ENCODE measurements around the gene SKIC2. TPM values are rescaled to one million over a fixed set of nuclear protein-coding genes. Genes with fewer than 3 reads are reported as not detected.

The SKIC2 gene
- total RNA-seq, 1 experiment from 2014 or later: 68.0 TPM

DNA sequence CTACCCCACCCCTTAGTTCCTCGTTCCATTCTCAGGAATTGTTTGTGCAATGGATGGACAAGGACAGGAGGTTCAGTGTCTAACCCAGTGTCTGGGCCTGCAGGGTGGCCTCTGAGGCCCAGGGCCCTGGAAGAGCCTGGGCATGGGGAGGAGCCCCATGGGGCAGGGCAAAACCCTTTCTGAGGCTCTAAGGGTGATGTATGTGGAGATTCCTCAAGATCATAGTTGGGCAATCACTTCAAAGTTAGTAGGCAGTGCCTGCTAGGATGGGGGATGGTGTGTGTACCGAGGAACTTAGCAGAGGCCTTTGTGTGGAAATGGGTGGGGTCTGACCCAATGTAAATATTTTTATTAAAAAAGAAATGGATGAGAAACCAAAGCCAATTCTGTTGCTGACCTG is 38.2 kb upstream of the SKIC2 start (continued):
- TF ChIP-seq EZH2 (IDR thresholded peaks at IDR 0.05): no peak

DNA sequence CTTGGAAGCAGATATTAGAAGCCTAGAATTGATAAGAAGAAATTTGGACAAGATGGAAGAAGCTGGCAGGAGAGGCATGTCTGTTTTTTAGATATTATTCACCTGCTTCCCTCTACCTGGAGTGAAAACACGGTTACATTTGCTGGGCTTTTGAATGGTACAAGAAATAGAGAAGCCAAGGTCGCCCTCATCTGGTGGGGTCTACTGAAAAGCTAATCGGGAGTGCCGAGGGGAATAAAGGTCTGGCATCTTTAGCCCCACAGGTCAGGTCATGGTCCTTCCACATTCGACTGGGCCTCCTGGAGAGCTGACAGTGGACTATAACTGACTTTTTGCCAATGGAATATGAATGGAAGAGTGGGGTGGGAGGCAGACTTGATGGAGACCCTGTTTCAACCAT is 36.0 kb upstream of the SKIC2 start:
- intact Hi-C loops (cut with micrococcal nuclease): no loop called here
- Histone ChIP-seq H3K27ac (ENCODE audit: low read depth, low read length) (no peak overlapping the region), H3K36me3 (ENCODE audit: control insufficient read depth in 1 of 2, insufficient read depth in 2 of 2, low read length in 2 of 2) (no peaks in the 10 kb centered on the region), H2AFZ (ENCODE audit: low read depth, low read length, poor library complexity, severe bottlenecking) (no peak overlapping the region), H3K79me2 (ENCODE audit: insufficient read depth, low read length) (no peaks in the 10 kb centered on the region), H4K20me1 (ENCODE audit: insufficient read depth) (no peaks in the 10 kb centered on the region), H3K27me3 (ENCODE audit: insufficient read depth, low read length) (no peaks in the 10 kb centered on the region), H3K4me2 (ENCODE audit: low read length) (no peak overlapping the region), H3K9me2 (ENCODE audit: insufficient read depth) (no peaks in the 10 kb centered on the region), H3K9me3 (ENCODE audit: control insufficient read depth in 1 of 2, insufficient read depth in 1 of 2, low read depth in 1 of 2, low read length in 2 of 2) (no peaks in the 10 kb centered on the region), H3K4me3 (replicated peaks in 1 of 2; ENCODE audit: low read depth in 1 of 2, low read length in 2 of 2) (no peak overlapping the region), H3K4me1 (ENCODE audit: control insufficient read depth in 1 of 2, insufficient read depth in 2 of 2, low read length in 2 of 2) (no peaks in the 10 kb centered on the region), H3K9ac (ENCODE audit: low read length) (no peak overlapping the region)
- ATAC-seq: peak; percentile 68; the same call in 1 of the 2 replicates
- BruUV-seq (replicated peaks): no TSS peak
- ChIA-PET POLR2A (interaction anchor here (1.0 to 1.3 kb wide), 2 partner anchors 60 to 95 kb away, joined by 3 read pairs; partner anchors contain the start of genes HSPA1B and NEU1), RAD21 (ENCODE audit: low non-redundant PET in 1 of 2, low total read pairs in 2 of 2, uncharacterized antibody in 2 of 2, unreplicated experiment in 2 of 2) (interaction anchor here in 1 of 2 experiments (0.6 kb wide), 1 partner anchor 284 kb away, joined by 3 read pairs; no protein-coding TSS in a partner anchor), CTCF (interaction anchor here (0.7 to 1.3 kb wide), 6 partner anchors 29 to 153 kb away, joined by 3 to 6 read pairs (median 3); partner anchors contain the start of gene VARS1)
- TF ChIP-seq CBX3 (IDR thresholded peaks at IDR 0.05; ENCODE audit: low read depth) (no peak), SRF (IDR thresholded peaks at IDR 0.05; ENCODE audit: low read depth) (no peak), SIN3A (IDR thresholded peaks at IDR 0.05; ENCODE audit: low read depth) (no peak), ELF1 (IDR thresholded peaks at IDR 0.05; ENCODE audit: borderline replicate concordance, low read depth) (no peak), CEBPB (IDR thresholded peaks at IDR 0.05; ENCODE audit: low read depth) (no peak), YY1 (IDR thresholded peaks at IDR 0.05; ENCODE audit: extremely low read depth, insufficient replicate concordance, low read depth, low read length) (no peak), RAD21 (IDR thresholded peaks at IDR 0.05; ENCODE audit: low read depth) (peak; percentile 77), ZNF274 (IDR thresholded peaks at IDR 0.05; ENCODE audit: low read depth, low read length) (no peak), POLR2A (IDR thresholded peaks at IDR 0.05; ENCODE audit: borderline replicate concordance, extremely low read depth, insufficient read depth, insufficient read length) (no peak), EGR1 (IDR thresholded peaks at IDR 0.05; ENCODE audit: low read depth) (no peak), TCF7L2 (IDR thresholded peaks at IDR 0.05; ENCODE audit: borderline replicate concordance, extremely low read depth, insufficient read depth, insufficient read length) (no peak), ZFX (IDR thresholded peaks at IDR 0.05) (no peak), JUND (IDR thresholded peaks at IDR 0.05) (no peak)
- TF ChIP-seq, protein P1, sequence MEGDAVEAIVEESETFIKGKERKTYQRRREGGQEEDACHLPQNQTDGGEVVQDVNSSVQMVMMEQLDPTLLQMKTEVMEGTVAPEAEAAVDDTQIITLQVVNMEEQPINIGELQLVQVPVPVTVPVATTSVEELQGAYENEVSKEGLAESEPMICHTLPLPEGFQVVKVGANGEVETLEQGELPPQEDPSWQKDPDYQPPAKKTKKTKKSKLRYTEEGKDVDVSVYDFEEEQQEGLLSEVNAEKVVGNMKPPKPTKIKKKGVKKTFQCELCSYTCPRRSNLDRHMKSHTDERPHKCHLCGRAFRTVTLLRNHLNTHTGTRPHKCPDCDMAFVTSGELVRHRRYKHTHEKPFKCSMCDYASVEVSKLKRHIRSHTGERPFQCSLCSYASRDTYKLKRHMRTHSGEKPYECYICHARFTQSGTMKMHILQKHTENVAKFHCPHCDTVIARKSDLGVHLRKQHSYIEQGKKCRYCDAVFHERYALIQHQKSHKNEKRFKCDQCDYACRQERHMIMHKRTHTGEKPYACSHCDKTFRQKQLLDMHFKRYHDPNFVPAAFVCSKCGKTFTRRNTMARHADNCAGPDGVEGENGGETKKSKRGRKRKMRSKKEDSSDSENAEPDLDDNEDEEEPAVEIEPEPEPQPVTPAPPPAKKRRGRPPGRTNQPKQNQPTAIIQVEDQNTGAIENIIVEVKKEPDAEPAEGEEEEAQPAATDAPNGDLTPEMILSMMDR (IDR thresholded peaks at IDR 0.05 in 2 of 3, conservative IDR thresholded peaks at IDR 0.05 in 1 of 3; ENCODE audit: borderline replicate concordance in 1 of 3, insufficient read depth in 1 of 3, low read depth in 2 of 3, low read length in 2 of 3): peak in 2 of 3 experiments; percentile 39 to 54; a peak in 4 of 6 replicates
- TF ChIP-seq, protein P2, sequence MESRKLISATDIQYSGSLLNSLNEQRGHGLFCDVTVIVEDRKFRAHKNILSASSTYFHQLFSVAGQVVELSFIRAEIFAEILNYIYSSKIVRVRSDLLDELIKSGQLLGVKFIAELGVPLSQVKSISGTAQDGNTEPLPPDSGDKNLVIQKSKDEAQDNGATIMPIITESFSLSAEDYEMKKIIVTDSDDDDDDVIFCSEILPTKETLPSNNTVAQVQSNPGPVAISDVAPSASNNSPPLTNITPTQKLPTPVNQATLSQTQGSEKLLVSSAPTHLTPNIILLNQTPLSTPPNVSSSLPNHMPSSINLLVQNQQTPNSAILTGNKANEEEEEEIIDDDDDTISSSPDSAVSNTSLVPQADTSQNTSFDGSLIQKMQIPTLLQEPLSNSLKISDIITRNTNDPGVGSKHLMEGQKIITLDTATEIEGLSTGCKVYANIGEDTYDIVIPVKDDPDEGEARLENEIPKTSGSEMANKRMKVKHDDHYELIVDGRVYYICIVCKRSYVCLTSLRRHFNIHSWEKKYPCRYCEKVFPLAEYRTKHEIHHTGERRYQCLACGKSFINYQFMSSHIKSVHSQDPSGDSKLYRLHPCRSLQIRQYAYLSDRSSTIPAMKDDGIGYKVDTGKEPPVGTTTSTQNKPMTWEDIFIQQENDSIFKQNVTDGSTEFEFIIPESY (IDR thresholded peaks at IDR 0.05; ENCODE audit: extremely low read depth, insufficient replicate concordance, low read length): no peak
- TF ChIP-seq, protein P3, sequence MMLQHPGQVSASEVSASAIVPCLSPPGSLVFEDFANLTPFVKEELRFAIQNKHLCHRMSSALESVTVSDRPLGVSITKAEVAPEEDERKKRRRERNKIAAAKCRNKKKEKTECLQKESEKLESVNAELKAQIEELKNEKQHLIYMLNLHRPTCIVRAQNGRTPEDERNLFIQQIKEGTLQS (IDR thresholded peaks at IDR 0.05): no peak
- peak; percentile 42 for DNase-seq (ENCODE audit: low read depth, low spot score)

All from HCT116 (cell line).